Liver (tissue), 3 donors: ENCODE data around the gene ARSK.

Experiments used
- ATF3 ChIP-seq: IDR thresholded peaks from 2 replicates; pipeline ENCODE4 v1.6.1; 2016; ENCODE audit warnings: antibody characterized with exemption
- GABPA ChIP-seq, 2 donors: IDR thresholded peaks in 1 of 2; conservative IDR thresholded peaks in 1 of 2; 2 replicates each; pipeline ENCODE4 v1.6.1; 2016; ENCODE audit warnings: antibody characterized with exemption in 2 of 2, mild to moderate bottlenecking in 1 of 2, moderate library complexity in 1 of 2
- HNF4G ChIP-seq: IDR thresholded peaks from 2 replicates; pipeline ENCODE4 v1.6.1; 2016; ENCODE audit warnings: antibody characterized with exemption
- JUND ChIP-seq, 2 donors: IDR thresholded peaks; 2 replicates each; pipeline ENCODE4 v1.6.1; 2016; ENCODE audit warnings: antibody characterized with exemption in 2 of 2
- RAD21 ChIP-seq, 2 donors: IDR thresholded peaks; 2 replicates each; pipeline ENCODE4 v1.6.1; 2016; ENCODE audit warnings: antibody characterized with exemption in 2 of 2, mild to moderate bottlenecking in 2 of 2
- REST ChIP-seq: IDR thresholded peaks from 2 replicates; pipeline ENCODE4 v1.6.1; 2016; ENCODE audit warnings: antibody characterized with exemption, mild to moderate bottlenecking
- SP1 ChIP-seq: IDR thresholded peaks from 2 replicates; pipeline ENCODE4 v1.6.1; 2018; ENCODE audit warnings: antibody characterized with exemption, mild to moderate bottlenecking
- TAF1 ChIP-seq: conservative IDR thresholded peaks from 2 replicates; pipeline ENCODE4 v1.6.1; 2016; ENCODE audit warnings: antibody characterized with exemption, mild to moderate bottlenecking
- YY1 ChIP-seq: IDR thresholded peaks from 2 replicates; pipeline ENCODE4 v1.6.1; 2016; ENCODE audit warnings: antibody characterized with exemption, mild to moderate bottlenecking
- TF ChIP-seq, protein P1 (sequence below): fragments of 150-350 bp; IDR thresholded peaks from 2 replicates; pipeline ENCODE4 v1.5.1; 2017; ENCODE audit warnings: improper control_type of control experiment, low read depth, low read length; ENCODE audit not compliant: missing input control
- donor health status: healthy.
- donor health status: healthy.

- no peak for TF ChIP-seq YY1
- TF ChIP-seq, protein P1, sequence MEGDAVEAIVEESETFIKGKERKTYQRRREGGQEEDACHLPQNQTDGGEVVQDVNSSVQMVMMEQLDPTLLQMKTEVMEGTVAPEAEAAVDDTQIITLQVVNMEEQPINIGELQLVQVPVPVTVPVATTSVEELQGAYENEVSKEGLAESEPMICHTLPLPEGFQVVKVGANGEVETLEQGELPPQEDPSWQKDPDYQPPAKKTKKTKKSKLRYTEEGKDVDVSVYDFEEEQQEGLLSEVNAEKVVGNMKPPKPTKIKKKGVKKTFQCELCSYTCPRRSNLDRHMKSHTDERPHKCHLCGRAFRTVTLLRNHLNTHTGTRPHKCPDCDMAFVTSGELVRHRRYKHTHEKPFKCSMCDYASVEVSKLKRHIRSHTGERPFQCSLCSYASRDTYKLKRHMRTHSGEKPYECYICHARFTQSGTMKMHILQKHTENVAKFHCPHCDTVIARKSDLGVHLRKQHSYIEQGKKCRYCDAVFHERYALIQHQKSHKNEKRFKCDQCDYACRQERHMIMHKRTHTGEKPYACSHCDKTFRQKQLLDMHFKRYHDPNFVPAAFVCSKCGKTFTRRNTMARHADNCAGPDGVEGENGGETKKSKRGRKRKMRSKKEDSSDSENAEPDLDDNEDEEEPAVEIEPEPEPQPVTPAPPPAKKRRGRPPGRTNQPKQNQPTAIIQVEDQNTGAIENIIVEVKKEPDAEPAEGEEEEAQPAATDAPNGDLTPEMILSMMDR: no peak
- TF ChIP-seq GABPA (IDR thresholded peaks at IDR 0.05 in 1 of 2, conservative IDR thresholded peaks at IDR 0.05 in 1 of 2): no peak
- TF ChIP-seq REST: no peak
- TF ChIP-seq HNF4G: no peak
- TF ChIP-seq RAD21 (IDR thresholded peaks at IDR 0.05): no peak
- no peak for TF ChIP-seq SP1
- TF ChIP-seq TAF1: no peak
- no peak for TF ChIP-seq ATF3
- TF ChIP-seq JUND (IDR thresholded peaks at IDR 0.05): no peak
These were observed 34.7 kb upstream of the ARSK start for GRCh38 chr5:95520206-95520605.
